HG03378 (cell line): ENCODE data around the gene COL19A1.
"Not testable (repeated sequence)": the region's sequence is repeated elsewhere in the genome, so short reads cannot be mapped to it uniquely, and the experiment has no call there.

Source experiments
- ATAC-seq: cut with Tn5 transposase; IDR thresholded peaks from one replicate; pipeline ENCODE4 v1.9.1; 2021; ENCODE audit warnings: mild to moderate bottlenecking, moderate library complexity; ENCODE audit not compliant: unreplicated experiment

COL19A1 gene

GRCh38 chr6:69895396-69895795, 29.0 kb downstream of the COL19A1 start:
- no peak for ATAC-seq

DNA sequence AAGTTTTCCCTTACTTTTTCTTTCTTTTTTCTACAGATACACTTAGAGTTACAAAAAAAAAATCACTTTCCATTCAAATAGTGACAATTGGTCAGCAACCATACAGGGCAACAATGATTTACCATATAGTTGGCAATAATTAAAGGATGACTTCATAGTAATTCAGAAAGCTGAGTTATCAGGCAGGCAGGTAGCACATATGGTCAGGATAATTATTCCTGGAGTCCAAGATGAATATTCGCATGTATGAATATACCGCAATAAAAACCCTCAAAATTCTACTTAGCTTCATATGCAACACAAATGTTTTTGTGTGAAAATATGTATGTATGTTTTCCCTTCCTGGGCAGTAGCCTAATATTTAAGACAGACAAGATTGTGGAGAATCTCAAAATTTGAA, 34.5 kb downstream of the COL19A1 start:
- no peak for ATAC-seq

DNA sequence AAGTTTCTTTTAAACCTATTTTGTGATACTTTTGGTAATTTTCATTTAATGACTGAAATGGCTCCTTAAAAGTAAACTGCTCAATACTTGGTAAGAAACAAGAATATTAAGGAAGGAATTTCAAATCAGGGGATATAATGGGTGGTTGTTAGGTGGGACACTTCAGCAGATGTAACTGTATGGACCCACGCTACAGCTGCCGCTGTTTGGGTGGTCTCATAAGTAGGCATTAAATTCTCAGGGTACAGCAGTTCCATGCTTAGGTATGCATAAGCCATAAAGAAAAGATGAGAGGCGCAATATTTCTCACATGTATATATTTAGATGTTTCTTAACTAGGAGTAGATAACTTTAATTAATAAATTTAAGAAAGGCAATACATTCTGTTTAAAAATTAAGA, 35.0 kb downstream of the COL19A1 start:
- no peak for ATAC-seq

GRCh38 chr6:69907981-69908498, 41.7 kb downstream of the COL19A1 start:
- no peak for ATAC-seq

DNA sequence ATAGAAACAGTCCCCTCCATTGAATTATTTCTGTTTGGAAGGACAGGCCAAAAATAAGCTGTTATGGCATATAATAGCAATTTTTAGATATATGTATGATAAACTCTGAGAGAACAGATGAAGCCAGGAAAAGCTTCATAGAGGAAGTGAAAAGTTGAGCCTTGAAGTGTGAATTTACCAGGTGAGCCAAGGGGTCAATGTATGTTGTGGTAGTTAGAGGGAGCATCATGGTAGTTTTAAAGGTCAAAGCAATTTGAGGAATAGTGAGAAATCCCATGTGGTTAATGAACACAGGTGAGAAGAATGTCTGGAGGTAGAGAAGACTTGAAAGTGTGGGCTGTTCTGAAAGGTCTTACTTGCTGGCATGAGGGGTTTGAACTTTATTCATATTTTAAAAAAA, 47.0 kb downstream of the COL19A1 start:
- no peak for ATAC-seq

DNA sequence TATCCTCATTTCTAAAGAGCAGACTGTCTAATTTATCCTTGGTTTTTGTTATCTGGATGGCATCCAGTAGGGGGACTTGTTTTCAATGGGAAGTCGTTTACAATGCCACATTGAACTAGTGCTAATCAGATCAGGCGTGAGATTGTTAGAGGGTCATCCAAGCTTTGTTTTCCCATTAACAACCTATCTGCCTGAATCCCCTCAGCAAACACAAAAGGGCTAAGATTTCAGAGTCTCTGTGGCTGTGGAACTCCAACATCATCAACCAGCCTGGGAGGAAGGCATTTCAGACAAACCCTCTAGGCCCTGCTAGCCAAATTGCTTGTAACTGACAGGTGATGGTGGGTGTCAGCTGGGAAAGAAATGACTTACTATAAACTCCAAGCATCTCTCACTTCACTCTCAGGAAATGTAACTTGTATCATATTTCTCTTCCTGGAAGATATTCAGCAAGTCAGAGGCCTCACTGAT, 47.7 kb downstream of the COL19A1 start:
- ATAC-seq: no peak

- no peak for ATAC-seq
Measured at GRCh38 chr6:69915346-69915745, 49.0 kb downstream of the COL19A1 start.

DNA sequence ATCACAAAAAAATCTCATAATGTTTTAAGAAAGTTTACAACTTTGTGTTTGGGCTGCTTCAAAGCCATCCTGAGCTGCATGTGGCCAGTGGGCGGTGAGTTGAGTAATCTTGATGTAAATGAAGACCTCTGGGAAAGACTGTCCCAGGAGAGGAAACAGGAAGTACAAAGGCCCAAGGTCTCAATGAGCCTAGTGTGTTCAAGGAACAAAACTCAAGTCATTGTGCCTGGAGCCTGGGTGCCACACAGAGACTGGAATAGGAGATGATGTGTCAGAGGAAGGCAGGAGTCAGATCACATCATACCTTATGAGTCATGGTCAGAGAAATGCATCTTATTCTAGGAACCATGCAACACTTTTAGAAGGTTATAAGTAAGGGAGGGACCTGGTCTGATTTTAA, 51.5 kb downstream of the COL19A1 start:
- ATAC-seq: peak; percentile 84

DNA sequence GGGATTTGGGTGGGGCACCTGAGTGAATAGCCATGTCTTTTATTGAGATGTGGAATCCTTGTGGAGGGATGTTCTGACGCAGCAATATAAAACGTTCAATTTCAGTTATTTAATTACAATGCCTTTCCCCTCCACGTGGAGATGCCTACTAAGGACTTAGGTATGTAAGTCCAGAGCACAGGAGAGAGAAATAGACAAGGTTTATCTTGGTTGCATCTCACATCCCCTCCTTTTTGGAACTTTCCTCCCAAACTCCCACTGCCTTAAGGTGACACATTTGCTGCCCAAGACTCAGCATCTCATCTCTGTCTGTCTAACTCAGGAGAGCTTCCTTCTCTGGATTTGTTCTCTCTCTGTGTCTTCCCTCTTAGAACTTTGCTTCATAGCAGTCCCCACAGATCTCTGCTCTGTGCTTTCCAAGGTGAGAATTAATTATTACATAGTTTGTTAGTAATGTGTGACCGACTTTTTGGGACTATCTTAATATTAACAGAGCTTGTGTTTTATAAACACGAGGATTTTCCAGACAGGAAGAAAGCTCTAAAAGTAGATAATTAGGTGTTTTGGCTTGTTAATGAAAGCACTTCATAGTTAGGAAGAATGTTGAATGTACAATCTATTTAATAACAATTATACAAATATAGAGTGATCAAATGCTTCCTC, 52.6 kb downstream of the COL19A1 start:
- ATAC-seq: no peak

- ATAC-seq: not testable (repeated sequence)
Measured at GRCh38 chr6:69921066-69921465, 54.7 kb downstream of the COL19A1 start.

GRCh38 chr6:69921611-69922010, 55.3 kb downstream of the COL19A1 start:
- not testable (repeated sequence) for ATAC-seq

DNA sequence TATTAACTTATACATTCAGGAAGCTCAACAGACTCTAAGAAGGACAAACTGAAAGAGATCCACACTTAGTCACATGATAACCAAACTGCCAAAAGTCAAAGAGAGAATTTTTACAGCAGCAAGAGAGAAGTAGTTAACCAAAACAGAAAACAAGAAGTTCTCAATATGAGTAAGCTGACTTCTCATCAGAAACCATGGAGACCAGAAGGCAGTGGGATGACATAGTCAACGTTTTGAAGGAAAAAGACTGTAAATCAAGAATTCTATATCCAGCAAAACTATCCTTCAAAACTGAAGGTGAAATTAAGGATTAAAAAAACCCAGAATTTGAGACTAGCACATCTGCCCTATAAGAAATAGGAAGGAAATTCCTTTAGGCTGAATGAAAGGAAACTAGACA, 60.4 kb downstream of the COL19A1 start:
- no peak for ATAC-seq

- ATAC-seq: no peak
Measured at GRCh38 chr6:69933239-69933638, 66.9 kb downstream of the COL19A1 start.

- ATAC-seq: no peak
Measured at GRCh38 chr6:69935079-69935478, 68.7 kb downstream of the COL19A1 start.

GRCh38 chr6:69936674-69937363, 70.5 kb downstream of the COL19A1 start:
- no peak for ATAC-seq

DNA sequence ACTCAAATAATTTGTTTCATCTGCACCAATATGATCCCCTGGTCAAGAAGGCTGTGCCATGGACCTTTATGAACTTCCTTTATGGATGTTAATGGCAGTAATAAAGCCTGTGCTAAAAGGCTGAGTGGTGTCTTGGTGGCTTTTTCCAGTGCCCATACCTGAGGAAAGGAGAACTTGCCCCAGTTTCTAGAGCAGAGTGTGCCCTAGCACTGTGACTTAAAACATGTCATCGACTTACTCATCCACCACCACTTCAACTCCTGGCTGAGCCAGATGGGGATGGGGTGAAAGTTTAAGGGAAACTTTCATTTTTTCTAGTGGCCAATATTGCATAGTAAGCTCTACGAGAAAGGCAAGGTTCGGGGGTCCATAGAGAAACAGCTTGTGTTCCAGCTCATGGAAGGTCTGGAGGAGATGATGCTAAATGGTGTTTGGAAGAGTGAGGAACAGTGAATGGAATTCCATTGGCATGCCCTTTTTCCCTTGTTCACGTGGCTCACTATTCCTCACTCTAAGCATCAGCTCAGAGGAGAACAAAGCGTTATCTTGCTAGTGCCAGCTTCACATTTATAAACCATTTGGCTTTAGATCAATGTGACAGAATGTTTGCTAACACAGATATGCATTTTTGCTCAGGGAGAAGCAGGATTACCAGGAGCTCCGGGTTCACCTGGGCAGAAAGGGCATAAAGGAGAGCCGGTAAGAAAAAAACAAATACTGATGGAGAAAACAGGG, 71.2 kb downstream of the COL19A1 start:
- no peak for ATAC-seq

DNA sequence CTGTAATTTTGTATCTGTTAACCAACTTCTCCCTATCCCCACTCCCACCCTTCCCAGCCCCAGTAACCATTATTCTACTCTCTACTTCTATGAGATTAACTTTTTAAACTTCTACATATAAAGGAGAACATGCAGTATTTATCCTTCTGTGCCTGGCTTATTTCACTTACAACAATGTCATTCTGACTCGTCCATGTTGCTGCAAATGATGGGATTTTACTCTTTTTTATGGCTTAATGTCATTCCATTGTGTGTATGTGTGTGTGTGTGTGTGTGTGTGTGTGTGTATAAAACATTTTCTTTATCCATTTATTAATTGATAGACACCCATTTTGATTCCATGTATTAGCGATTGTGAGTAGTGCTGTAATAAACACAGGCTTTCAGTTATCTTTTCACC, 76.1 kb downstream of the COL19A1 start:
- no peak for ATAC-seq

DNA sequence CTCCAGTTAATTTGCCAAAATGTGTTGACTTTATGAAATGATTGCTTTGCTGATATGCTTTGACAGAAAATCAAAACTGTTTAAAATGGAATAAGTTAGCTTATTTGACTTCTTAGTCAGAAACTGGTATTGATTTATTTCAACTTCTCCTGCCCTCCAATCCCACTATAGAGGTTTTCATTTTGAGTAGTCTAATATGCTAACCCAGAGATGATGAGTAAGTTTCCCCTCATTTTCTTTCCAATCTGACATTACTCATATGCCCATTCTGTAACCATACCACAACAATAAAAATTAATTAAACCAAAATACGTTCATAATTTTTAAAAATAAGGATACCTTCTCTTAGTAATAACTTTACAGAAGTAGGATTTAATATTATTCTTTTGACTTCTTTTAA, 78.8 kb downstream of the COL19A1 start:
- ATAC-seq: no peak

DNA sequence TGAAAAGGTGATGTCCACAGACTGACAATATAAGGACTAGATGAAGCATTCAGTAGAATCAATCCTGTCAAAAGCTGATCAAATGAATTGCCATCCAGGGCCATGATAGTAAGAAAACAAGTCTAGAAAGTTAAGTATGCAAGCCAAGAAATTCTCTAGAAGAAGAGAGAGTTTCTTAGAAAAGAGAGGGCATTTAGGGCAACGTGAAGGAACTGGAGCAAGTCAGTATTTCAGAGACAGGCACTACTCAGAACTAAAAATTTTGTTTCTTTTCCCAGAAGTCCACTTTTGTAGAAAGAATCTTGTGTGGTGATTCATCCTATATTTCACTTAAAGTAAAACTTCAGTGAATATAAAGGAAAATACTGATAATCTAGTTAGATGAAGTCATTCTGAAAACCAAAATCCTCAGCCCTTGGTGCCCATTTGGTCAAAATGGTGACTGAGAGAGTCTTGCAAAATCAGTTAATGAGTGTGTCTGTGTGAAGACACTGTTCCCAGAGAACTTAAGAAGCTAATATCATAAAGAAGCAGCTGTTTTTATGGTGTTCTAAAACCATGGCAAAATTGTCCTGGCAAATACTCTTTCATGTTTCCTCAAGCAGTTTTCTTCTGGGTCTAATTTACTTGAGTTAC, 82.2 kb downstream of the COL19A1 start:
- ATAC-seq: no peak

GRCh38 chr6:69953491-69953890, 87.1 kb downstream of the COL19A1 start:
- no peak for ATAC-seq

DNA sequence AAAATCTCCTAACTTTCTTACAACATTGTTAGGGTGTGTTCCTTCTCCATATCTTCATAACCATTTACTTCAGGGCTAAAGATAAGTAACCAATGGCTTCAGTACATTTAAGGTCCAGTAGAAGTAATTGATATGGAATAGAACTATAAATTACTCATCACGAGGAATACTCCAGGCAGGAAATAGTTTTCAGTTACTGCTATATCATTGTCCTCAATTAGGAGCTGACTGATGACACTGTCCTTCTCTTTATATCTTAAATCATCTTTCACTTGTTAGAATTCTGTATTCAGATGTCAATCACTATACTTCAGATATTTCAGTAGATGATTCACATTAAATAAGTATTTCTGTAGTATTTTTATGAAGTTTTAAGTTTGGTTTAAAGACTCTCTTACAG, 88.4 kb downstream of the COL19A1 start:
- ATAC-seq: no peak
